HL-60 (cell line): Measurements from ENCODE around the gene RAPGEF4.

Experiments used
- DNase-seq, 2 experiments: peaks; one replicate each; pipeline ENCODE4 v3.0.0-alpha.2; 2010 to 2020; ENCODE audit warnings: low read depth in 1 of 2, low spot score in 1 of 2
- H3K27ac ChIP-seq: fragments of 250-450 bp; sonication (Bioruptor Pico); replicated peaks from 2 replicates; pipeline ENCODE4 v1.5.1; 2020; ENCODE audit warnings: mild to moderate bottlenecking, moderate library complexity
- H3K27me3 ChIP-seq: fragments of 250-450 bp; sonication (Bioruptor Pico); 2 replicates; pipeline ENCODE4 v1.5.1; 2021; ENCODE audit warnings: mild to moderate bottlenecking, moderate library complexity; ENCODE audit not compliant: insufficient read depth, poor library complexity, severe bottlenecking
- H3K4me3 ChIP-seq: replicated peaks from 2 replicates; pipeline ENCODE4 v1.5.1; 2011; ENCODE audit warnings: mild to moderate bottlenecking, control low read depth, low read length; ENCODE audit not compliant: insufficient read depth
- CTCF ChIP-seq: IDR thresholded peaks from one replicate; pipeline ENCODE4 v1.5.1; 2011; ENCODE audit warnings: low read length, control low read depth, inconsistent platforms; ENCODE audit not compliant: insufficient read depth
- GABPA ChIP-seq: IDR thresholded peaks from 2 replicates; pipeline ENCODE4 v1.6.1; 2012; ENCODE audit warnings: low read depth
- POLR2AphosphoS5 ChIP-seq: IDR thresholded peaks from 2 replicates; pipeline ENCODE4 v1.6.1; 2012; ENCODE audit warnings: low read depth
- REST ChIP-seq: IDR thresholded peaks from 2 replicates; pipeline ENCODE4 v1.6.1; 2012; ENCODE audit warnings: low read depth; ENCODE audit not compliant: insufficient replicate concordance
- SPI1 ChIP-seq: IDR thresholded peaks from 2 replicates; pipeline ENCODE4 v1.6.1; 2012; ENCODE audit warnings: low read depth, mild to moderate bottlenecking, borderline replicate concordance

Gene RAPGEF4

GRCh38 chr2:172945510-172945850 lies 209.8 kb downstream of the RAPGEF4 start:
- TF ChIP-seq CTCF = no peak
- TF ChIP-seq SPI1 = no peak
- no peak for TF ChIP-seq POLR2AphosphoS5
- TF ChIP-seq REST = no peak
- TF ChIP-seq GABPA = no peak
- H3K27ac ChIP-seq = no peak overlapping the region
- no peak overlapping the region for H3K4me3 ChIP-seq
- no peak for DNase-seq
- H3K27me3 ChIP-seq = no peaks in the 10 kb centered on the region

GRCh38 chr2:172947461-172948153 lies 212.0 kb downstream of the RAPGEF4 start:
- Histone ChIP-seq H3K27ac (no peak overlapping the region), H3K27me3 (peaks cover 2% of the 10 kb centered on the region), H3K4me3 (no peak overlapping the region)
- TF ChIP-seq SPI1 = no peak
- no peak for TF ChIP-seq POLR2AphosphoS5
- TF ChIP-seq CTCF = no peak
- TF ChIP-seq REST = no peak
- TF ChIP-seq GABPA = no peak
- no peak for DNase-seq

GRCh38 chr2:172949522-172949921 lies 213.9 kb downstream of the RAPGEF4 start:
- Histone ChIP-seq H3K27ac (no peak overlapping the region), H3K27me3 (peaks cover 2% of the 10 kb centered on the region)
- TF ChIP-seq GABPA (no peak), SPI1 (no peak), CTCF (no peak), REST (no peak), POLR2AphosphoS5 (no peak)

More at GRCh38 chr2:172949522-172949921, 213.9 kb downstream of the RAPGEF4 start:
- H3K4me3 ChIP-seq = no peak overlapping the region
- no peak for DNase-seq
